H1 (cell line): Measurements from ENCODE around the gene REELD1. TPM values are rescaled to one million over a fixed set of nuclear protein-coding genes. Genes with fewer than 3 reads are reported as not detected.

Experiments used
- CTCF ChIA-PET: fragments of 300-600 bp; sonication (Branson Sonifier 250); formaldehyde crosslinking; loops from one replicate; lab custom pipeline; 2021; ENCODE audit not compliant: partially characterized antibody; lab: Charles Lee
- POLR2A ChIA-PET: fragments of 300-600 bp; sonication (Branson Sonifier 250); formaldehyde crosslinking; loops from one replicate; lab custom pipeline; 2021; ENCODE audit warnings: inconsistent platforms; ENCODE audit not compliant: partially characterized antibody; lab: Charles Lee
- DNase-seq, 2 experiments: peaks; one replicate each; pipeline versions ENCODE4 v3.0.0 to v3.0.0-alpha.2; 2010 to 2022; ENCODE audit warnings: low spot score in 2 of 2, low read depth in 1 of 2, mixed read lengths in 1 of 2
- FAIRE-seq: peaks from 2 replicates; lab custom pipeline; 2011; peaks lifted over from hg19 to GRCh38; lab: Jason Lieb, UNC
- H2AFZ ChIP-seq: 2 replicates; pipeline ENCODE4 v1.8.1; 2012; ENCODE audit warnings: low read length, inconsistent platforms
- H2AK5ac ChIP-seq: 2 replicates; pipeline ENCODE4 v1.6.1; 2013; ENCODE audit warnings: low read depth, low read length
- H2BK120ac ChIP-seq: replicated peaks from 2 replicates; pipeline ENCODE3; 2013; ENCODE audit warnings: low read depth, low read length, inconsistent platforms
- H2BK12ac ChIP-seq: 2 replicates; pipeline ENCODE4 v1.6.1; 2013; ENCODE audit warnings: low read depth, low read length
- H2BK15ac ChIP-seq: 2 replicates; pipeline ENCODE4 v1.6.1; 2013; ENCODE audit warnings: low read length
- H2BK20ac ChIP-seq: 2 replicates; pipeline ENCODE4 v1.6.1; 2013; ENCODE audit warnings: low read length
- H2BK5ac ChIP-seq: 2 replicates; pipeline ENCODE4 v1.6.1; 2013; ENCODE audit warnings: low read depth, low read length
- H3K14ac ChIP-seq: 2 replicates; pipeline ENCODE4 v1.6.1; 2013; ENCODE audit warnings: inconsistent platforms; ENCODE audit not compliant: insufficient read length
- H3K18ac ChIP-seq: 2 replicates; pipeline ENCODE4 v1.6.1; 2013; ENCODE audit warnings: low read length; ENCODE audit errors: extremely low read depth
- H3K23ac ChIP-seq: 2 replicates; pipeline ENCODE4 v1.6.1; 2013; ENCODE audit warnings: inconsistent platforms; ENCODE audit not compliant: insufficient read length
- H3K23me2 ChIP-seq: 2 replicates; pipeline ENCODE4 v1.6.1; 2013; ENCODE audit warnings: low read depth, low read length
- H3K27ac ChIP-seq: 2 replicates; pipeline ENCODE4 v1.6.1; 2011; ENCODE audit warnings: low read depth, low read length, inconsistent platforms
- H3K27me3 ChIP-seq, 4 experiments: replicated peaks in 1 of 4; 1 replicate in 1 of 4; 2 replicates in 3 of 4; pipeline versions ENCODE4 v1.6.1 to v1.8.1; 2011 to 2013; ENCODE audit warnings: low read length in 3 of 4, mild to moderate bottlenecking in 3 of 4, inconsistent platforms in 2 of 4, mixed read lengths in 2 of 4, moderate library complexity in 1 of 4; ENCODE audit not compliant: control insufficient read depth in 3 of 4, insufficient read depth in 3 of 4; ENCODE audit errors: extremely low read depth in 1 of 4
- H3K36me3 ChIP-seq, 4 experiments: 2 replicates each; pipeline versions ENCODE4 v1.6.1 to v1.8.1; 2011 to 2013; ENCODE audit warnings: mild to moderate bottlenecking in 4 of 4, low read length in 3 of 4, moderate library complexity in 2 of 4, control low read depth in 1 of 4, inconsistent platforms in 1 of 4; ENCODE audit not compliant: insufficient read depth in 4 of 4, control insufficient read depth in 2 of 4
- H3K4ac ChIP-seq: replicated peaks from 2 replicates; pipeline ENCODE3; 2013; ENCODE audit warnings: low read length, low read depth, mixed read lengths, inconsistent platforms; ENCODE audit not compliant: insufficient read length
- H3K4me1 ChIP-seq, 4 experiments: replicated peaks in 1 of 4; 1 replicate in 1 of 4; 2 replicates in 3 of 4; pipeline versions ENCODE4 v1.6.1 to v1.8.1; 2011 to 2013; ENCODE audit warnings: low read length in 3 of 4, inconsistent platforms in 2 of 4, mixed read lengths in 1 of 4; ENCODE audit not compliant: insufficient read depth in 4 of 4, control insufficient read depth in 3 of 4
- H3K4me2 ChIP-seq, 2 experiments: 2 replicates each; pipeline versions ENCODE4 v1.6.1 to v1.8.1; 2011 to 2013; ENCODE audit warnings: low read depth in 2 of 2, low read length in 2 of 2, control low read depth in 1 of 2, inconsistent platforms in 1 of 2, mild to moderate bottlenecking in 1 of 2; ENCODE audit not compliant: insufficient read depth in 1 of 2
- H3K4me3 ChIP-seq, 4 experiments: fragments of 200-600, 300-600 bp in 1 of 4; sonication (generic), shearing (Covaris generic), sonication (Bioruptor Twin) in 1 of 4; 2 replicates each; pipeline versions ENCODE4 v1.5.1 to v1.8.1; 2011 to 2016; ENCODE audit warnings: low read length in 4 of 4, low read depth in 3 of 4, control low read depth in 2 of 4, inconsistent platforms in 2 of 4, mild to moderate bottlenecking in 2 of 4, mixed read lengths in 1 of 4, moderate library complexity in 1 of 4; ENCODE audit not compliant: insufficient read depth in 2 of 4; ENCODE audit errors: extremely low read depth in 1 of 4
- H3K56ac ChIP-seq: replicated peaks from 2 replicates; pipeline ENCODE3; 2013; ENCODE audit warnings: low read depth, mild to moderate bottlenecking, mixed read lengths, low read length, inconsistent platforms; ENCODE audit not compliant: insufficient read length
- H3K79me1 ChIP-seq: 2 replicates; pipeline ENCODE4 v1.6.1; 2013; ENCODE audit warnings: low read depth, low read length, control low read depth
- H3K79me2 ChIP-seq, 2 experiments: 2 replicates each; pipeline versions ENCODE4 v1.6.1 to v1.8.1; 2012 to 2013; ENCODE audit warnings: low read length in 2 of 2, mild to moderate bottlenecking in 2 of 2, inconsistent platforms in 1 of 2; ENCODE audit not compliant: insufficient read depth in 2 of 2, control insufficient read depth in 1 of 2
- H3K9ac ChIP-seq, 4 experiments: replicated peaks in 1 of 4; 1 replicate in 1 of 4; 2 replicates in 3 of 4; pipeline versions ENCODE4 v1.6.1 to v1.8.1; 2011 to 2013; ENCODE audit warnings: low read depth in 3 of 4, low read length in 3 of 4, control low read depth in 2 of 4, mild to moderate bottlenecking in 2 of 4, moderate library complexity in 2 of 4, inconsistent platforms in 1 of 4; ENCODE audit errors: extremely low read depth in 1 of 4
- H3K9me3 ChIP-seq, 2 experiments: 2 replicates each; pipeline versions ENCODE4 v1.6.1 to v1.8.1; 2012 to 2013; ENCODE audit warnings: mild to moderate bottlenecking in 2 of 2, moderate library complexity in 2 of 2, control low read depth in 1 of 2, inconsistent platforms in 1 of 2, low read depth in 1 of 2, low read length in 1 of 2, mixed read lengths in 1 of 2; ENCODE audit not compliant: insufficient read depth in 2 of 2
- H4K20me1 ChIP-seq, 2 experiments: replicated peaks in 1 of 2; 2 replicates each; pipeline versions ENCODE3 to v1.8.1; 2011 to 2013; ENCODE audit warnings: inconsistent platforms in 2 of 2, low read length in 2 of 2, mild to moderate bottlenecking in 1 of 2; ENCODE audit not compliant: insufficient read depth in 2 of 2, control insufficient read depth in 1 of 2
- H4K5ac ChIP-seq: 2 replicates; pipeline ENCODE4 v1.6.1; 2013; ENCODE audit warnings: low read length, low read depth, mixed read lengths, inconsistent platforms; ENCODE audit not compliant: insufficient read length
- H4K8ac ChIP-seq: 2 replicates; pipeline ENCODE4 v1.8.0; 2013; ENCODE audit warnings: mild to moderate bottlenecking, moderate library complexity, low read length, inconsistent platforms; ENCODE audit not compliant: insufficient read depth; ENCODE audit errors: extremely low read depth
- H4K91ac ChIP-seq: replicated peaks from 2 replicates; pipeline ENCODE3; 2013; ENCODE audit warnings: low read length, mixed read lengths, inconsistent platforms; ENCODE audit not compliant: insufficient read length
- BACH1 ChIP-seq: IDR thresholded peaks from 2 replicates; pipeline ENCODE4 v1.6.1; 2012; ENCODE audit warnings: low read length, improper control_type of control experiment
- CBX8 ChIP-seq: fragments of 300-800, 300-1000 bp; sonication (generic); IDR thresholded peaks from 2 replicates; pipeline ENCODE4 v1.7.1; 2016; ENCODE audit warnings: low read depth, low read length, borderline replicate concordance
- CHD2 ChIP-seq: IDR thresholded peaks from 2 replicates; pipeline ENCODE4 v1.6.1; 2012; ENCODE audit warnings: low read length, improper control_type of control experiment
- CREB1 ChIP-seq: IDR thresholded peaks from 2 replicates; pipeline ENCODE4 v1.6.1; 2012; ENCODE audit warnings: inconsistent platforms
- CTBP2 ChIP-seq: IDR thresholded peaks from 2 replicates; pipeline ENCODE4 v1.7.0; 2011; ENCODE audit warnings: borderline replicate concordance, mild to moderate bottlenecking, moderate library complexity, mixed read lengths, low read length; ENCODE audit not compliant: insufficient read depth, insufficient read length
- GABPA ChIP-seq: IDR thresholded peaks from 2 replicates; pipeline ENCODE4 v1.6.1; 2011; ENCODE audit warnings: mild to moderate bottlenecking, low read length, moderate library complexity, borderline replicate concordance; ENCODE audit not compliant: insufficient read depth
- NRF1 ChIP-seq: IDR thresholded peaks from 2 replicates; pipeline ENCODE4 v1.6.1; 2011; ENCODE audit warnings: mild to moderate bottlenecking, low read depth, low read length, improper control_type of control experiment
- RFX5 ChIP-seq: IDR thresholded peaks from 2 replicates; pipeline ENCODE4 v1.6.1; 2011; ENCODE audit warnings: low read depth, low read length, improper control_type of control experiment, borderline replicate concordance
- RXRA ChIP-seq: IDR thresholded peaks from 2 replicates; pipeline ENCODE4 v1.6.1; 2011; ENCODE audit warnings: low read depth, mild to moderate bottlenecking, low read length, moderate library complexity; ENCODE audit not compliant: insufficient read depth
- SP1 ChIP-seq: IDR thresholded peaks from 2 replicates; pipeline ENCODE4 v1.6.1; 2011; ENCODE audit warnings: low read depth, low read length
- TBP ChIP-seq: IDR thresholded peaks from 2 replicates; pipeline ENCODE4 v1.6.1; 2011; ENCODE audit warnings: low read depth, low read length, improper control_type of control experiment
- TCF12 ChIP-seq: IDR thresholded peaks from 2 replicates; pipeline ENCODE4 v1.6.1; 2011; ENCODE audit warnings: low read depth, mild to moderate bottlenecking, low read length
- YY1 ChIP-seq: IDR thresholded peaks from 2 replicates; pipeline ENCODE4 v1.6.1; 2011; ENCODE audit warnings: low read depth, mild to moderate bottlenecking, low read length
- WGBS, 2 experiments: shearing (Covaris generic) in 1 of 2; methylation state at CpG; one replicate each; pipeline versions ENCODE4 v1.1.6 to v1.1.7; 2013 to 2015; ENCODE audit warnings: low lambda C conversion rate in 2 of 2, mixed read lengths in 2 of 2, inconsistent platforms in 1 of 2, low coverage in 1 of 2, missing lambda C conversion rate in 1 of 2; ENCODE audit not compliant: insufficient replicate concordance in 2 of 2, insufficient coverage in 1 of 2, insufficient read length in 1 of 2; ENCODE audit errors: extremely low coverage in 1 of 2, missing lambda C conversion rate in 1 of 2; 5-methylcytosine and 5-hydroxymethylcytosine counted together
- polyA plus RNA-seq, 7 experiments: library from polyadenylated mRNA; depleted of rRNA in 3 of 7; stranded (reverse) in 5 of 7; unstranded in 2 of 7; fragments of >200 nt in 5 of 7; fragments of 200-250 nt in 2 of 7; gene quantifications; 1 replicate in 5 of 7; 2 replicates in 1 of 7; 4 replicates in 1 of 7; pipeline versions ENCODE4 v1.2.1 to v1.2.3, GENCODE V29; 2011 to 2013; ENCODE audit warnings: missing spikeins in 2 of 7, mixed read lengths in 2 of 7
- total RNA-seq: library from RNA; stranded (reverse); fragmentation: NEBNext Ultra II Directional; extraction: Animal tissue kit (Norgen Biotek cat#: 25700); gene quantifications from 2 replicates; pipeline ENCODE4 v1.2.1, GENCODE V29; 2021

The REELD1 gene
- total and polyA plus RNA-seq, 2 of the 8 experiments (the other 6 are each of a cell fraction or from before 2014, with no cell fraction given): 0.03 TPM; not detected in 1

DNA sequence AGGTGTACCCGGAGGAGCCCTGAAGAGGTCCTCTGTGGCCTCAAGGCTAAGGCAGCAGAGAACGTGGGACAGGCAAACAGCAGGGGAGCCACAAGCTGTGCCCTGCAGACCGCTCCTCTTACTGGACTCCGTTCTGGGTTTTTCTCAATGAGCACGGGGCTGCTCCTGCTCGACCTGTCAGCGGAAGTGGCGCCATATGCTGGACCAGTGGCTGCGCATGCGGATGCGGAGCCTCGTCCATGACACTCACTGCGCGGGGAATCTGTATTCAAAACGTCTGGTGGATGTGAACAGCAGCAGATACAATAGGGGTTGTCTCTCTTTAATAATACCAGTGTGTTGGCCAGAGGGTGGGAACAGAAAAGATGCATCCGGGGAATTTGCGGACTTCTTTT lies 29.5 kb downstream of the REELD1 start:
- no peak overlapping the region for H2BK120ac ChIP-seq
- no peak overlapping the region for H4K5ac ChIP-seq
- ChIA-PET CTCF (interaction anchor here (0.6 to 2.8 kb wide), 23 partner anchors 8 to 856 kb away, joined by 3 to 22 read pairs (median 3); no protein-coding TSS in a partner anchor), POLR2A (no interaction called here)
- no peak overlapping the region for H3K18ac ChIP-seq
- H2BK20ac ChIP-seq: no peak overlapping the region
- no peak for TF ChIP-seq RXRA
- TF ChIP-seq CREB1: no peak
- TF ChIP-seq CBX8: no peak
- no peak for TF ChIP-seq YY1
- no peak for TF ChIP-seq CTBP2
- TF ChIP-seq TBP: no peak
- no peak for TF ChIP-seq NRF1
- no peak for TF ChIP-seq GABPA
- TF ChIP-seq RFX5: no peak
- TF ChIP-seq TCF12: no peak
- TF ChIP-seq SP1: no peak
- TF ChIP-seq CHD2: no peak
- no peak for TF ChIP-seq BACH1
- no peak overlapping the region for H3K56ac ChIP-seq
- FAIRE-seq: no peak
- H3K79me2 ChIP-seq: no peaks in the 10 kb centered on the region
- peak overlapping the region; percentile 32; the same call in 1 of the 2 replicates for H4K8ac ChIP-seq
- H3K4ac ChIP-seq: no peak overlapping the region
- no peak overlapping the region for H3K23ac ChIP-seq
- H3K14ac ChIP-seq: no peak overlapping the region
- H2AK5ac ChIP-seq: no peak overlapping the region
- peak overlapping the region in 1 of 2 experiments; percentile 23; a peak in 3 of 4 replicates for H3K4me2 ChIP-seq
- H4K91ac ChIP-seq: no peak overlapping the region
- H2AFZ ChIP-seq: peak overlapping the region; percentile 70; the same call in 1 of the 2 replicates
- no peaks in the 10 kb centered on the region for H4K20me1 ChIP-seq
- 87% methylated on average over 17 of the region's 17 CpGs; no CpG with 5 or more reads in 1 of the 2 experiments for WGBS, 2 experiments
- no peaks in the 10 kb centered on the region for H3K36me3 ChIP-seq
- no peaks in the 10 kb centered on the region for H3K27me3 ChIP-seq
- H3K9me3 ChIP-seq: no peaks in the 10 kb centered on the region
- no peak overlapping the region for H3K9ac ChIP-seq
- no peak for DNase-seq
- H3K4me1 ChIP-seq: peaks cover 0 to 3% (median 0%) of the 10 kb centered on the region in 4 experiments; a peak in 1 of 7 replicates
- no peaks in the 10 kb centered on the region for H3K23me2 ChIP-seq
- no peak overlapping the region for H2BK5ac ChIP-seq
- no peak overlapping the region for H2BK12ac ChIP-seq
- H3K4me3 ChIP-seq: no peak overlapping the region; a peak in 1 of 8 replicates
- no peaks in the 10 kb centered on the region for H3K79me1 ChIP-seq
- no peak overlapping the region for H2BK15ac ChIP-seq
- no peak overlapping the region for H3K27ac ChIP-seq
